Measurements from ENCODE around the gene RXFP1.

GRCh38 chr4:158656439-158656838 lies 134.8 kb downstream of the RXFP1 start:
- TF ChIP-seq GATA3 (IDR thresholded peaks at IDR 0.05; ENCODE audit: low read depth, low read length) (no peak), GATA2 (IDR thresholded peaks at IDR 0.05; ENCODE audit: low read depth, low read length) (no peak)

All from SH-SY5Y (cell line).